IPS-18a (cell line): ENCODE measurements around the gene DNASE1L3.

Source experiments
- H3K27ac ChIP-seq: one replicate; pipeline ENCODE4 v1.5.1; 2013; ENCODE audit warnings: low read length
- H3K27me3 ChIP-seq: one replicate; pipeline ENCODE4 v1.6.1; 2013; ENCODE audit warnings: mild to moderate bottlenecking, low read length; ENCODE audit not compliant: control insufficient read depth, insufficient read depth
- H3K36me3 ChIP-seq: one replicate; pipeline ENCODE4 v1.6.1; 2013; ENCODE audit warnings: low read depth, low read length; ENCODE audit not compliant: control insufficient read depth
- H3K4me1 ChIP-seq: one replicate; pipeline ENCODE4 v1.6.1; 2013; ENCODE audit warnings: low read depth, low read length; ENCODE audit not compliant: control insufficient read depth
- H3K4me3 ChIP-seq: one replicate; pipeline ENCODE4 v1.5.1; 2013; ENCODE audit warnings: low read length
- H3K9ac ChIP-seq: one replicate; pipeline ENCODE4 v1.6.1; 2013; ENCODE audit warnings: mild to moderate bottlenecking, low read length, moderate library complexity
- H3K9me3 ChIP-seq: one replicate; pipeline ENCODE4 v1.6.1; 2013; ENCODE audit warnings: low read depth, low read length; ENCODE audit not compliant: control insufficient read depth

DNASE1L3 gene

GRCh38 chr3:58173669-58174398 is 36.9 kb downstream of the DNASE1L3 start:
- H3K36me3 ChIP-seq = peaks cover 7% of the 10 kb centered on the region
- H3K4me3 ChIP-seq = no peak overlapping the region
- H3K27me3 ChIP-seq = peaks cover 7% of the 10 kb centered on the region
- no peak overlapping the region for H3K9ac ChIP-seq
- H3K9me3 ChIP-seq = no peaks in the 10 kb centered on the region
- no peak overlapping the region for H3K27ac ChIP-seq
- H3K4me1 ChIP-seq = peaks cover 17% of the 10 kb centered on the region

DNA sequence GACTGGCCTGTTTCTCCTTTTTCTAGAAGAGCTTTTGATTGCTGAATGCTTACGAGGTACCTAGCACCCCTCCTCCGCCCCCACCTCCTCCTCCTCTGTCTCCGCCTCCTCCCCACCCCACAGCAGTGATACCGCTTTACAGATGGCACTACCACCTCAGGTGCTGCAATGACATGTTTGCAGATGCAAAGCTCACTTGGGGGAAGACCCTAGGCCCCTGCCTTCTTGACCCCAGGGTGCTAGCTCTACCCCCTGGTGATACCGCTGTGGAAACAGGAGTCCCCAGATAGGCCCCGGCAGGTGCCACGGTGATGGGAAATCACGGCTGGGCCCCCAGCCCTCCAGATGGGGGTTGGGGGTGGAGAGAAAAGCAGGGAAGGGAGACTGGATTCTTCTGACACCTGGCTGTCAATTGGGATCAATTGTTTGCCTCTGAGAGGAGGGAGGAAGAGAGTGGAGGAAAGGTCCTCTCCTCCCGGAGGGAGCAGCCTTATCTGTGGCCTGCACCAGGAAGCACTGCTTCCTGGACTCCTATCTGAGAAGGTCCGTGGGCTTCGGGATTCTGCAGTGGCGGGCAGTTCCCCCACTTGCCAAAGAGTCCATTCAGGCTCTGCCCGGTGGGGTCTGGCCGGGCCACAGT is 37.6 kb downstream of the DNASE1L3 start:
- H3K9me3 ChIP-seq = no peaks in the 10 kb centered on the region
- no peak overlapping the region for H3K9ac ChIP-seq
- H3K36me3 ChIP-seq = peaks cover 12% of the 10 kb centered on the region
- H3K4me1 ChIP-seq = peaks cover 17% of the 10 kb centered on the region
- peaks cover under 1% of the 10 kb centered on the region for H3K27me3 ChIP-seq
- H3K27ac ChIP-seq = no peak overlapping the region
- no peak overlapping the region for H3K4me3 ChIP-seq

GRCh38 chr3:58171126-58171525 is 39.6 kb downstream of the DNASE1L3 start:
- Histone ChIP-seq H3K27ac (no peak overlapping the region), H3K36me3 (peaks cover 12% of the 10 kb centered on the region), H3K27me3 (no peaks in the 10 kb centered on the region), H3K9ac (no peak overlapping the region), H3K4me1 (peaks cover 17% of the 10 kb centered on the region), H3K9me3 (no peaks in the 10 kb centered on the region), H3K4me3 (no peak overlapping the region)

GRCh38 chr3:58170376-58170775 is 40.4 kb downstream of the DNASE1L3 start:
- H3K4me3 ChIP-seq = no peak overlapping the region
- H3K4me1 ChIP-seq = peaks cover 11% of the 10 kb centered on the region
- no peaks in the 10 kb centered on the region for H3K27me3 ChIP-seq
- H3K9me3 ChIP-seq = no peaks in the 10 kb centered on the region
- H3K36me3 ChIP-seq = peaks cover 12% of the 10 kb centered on the region
- H3K27ac ChIP-seq = no peak overlapping the region
- H3K9ac ChIP-seq = no peak overlapping the region

GRCh38 chr3:58169371-58169770 is 41.4 kb downstream of the DNASE1L3 start:
- Histone ChIP-seq H3K27ac (no peak overlapping the region), H3K36me3 (peaks cover 12% of the 10 kb centered on the region), H3K9ac (no peak overlapping the region), H3K27me3 (no peaks in the 10 kb centered on the region), H3K4me1 (peaks cover 8% of the 10 kb centered on the region), H3K4me3 (no peak overlapping the region), H3K9me3 (no peaks in the 10 kb centered on the region)

DNA sequence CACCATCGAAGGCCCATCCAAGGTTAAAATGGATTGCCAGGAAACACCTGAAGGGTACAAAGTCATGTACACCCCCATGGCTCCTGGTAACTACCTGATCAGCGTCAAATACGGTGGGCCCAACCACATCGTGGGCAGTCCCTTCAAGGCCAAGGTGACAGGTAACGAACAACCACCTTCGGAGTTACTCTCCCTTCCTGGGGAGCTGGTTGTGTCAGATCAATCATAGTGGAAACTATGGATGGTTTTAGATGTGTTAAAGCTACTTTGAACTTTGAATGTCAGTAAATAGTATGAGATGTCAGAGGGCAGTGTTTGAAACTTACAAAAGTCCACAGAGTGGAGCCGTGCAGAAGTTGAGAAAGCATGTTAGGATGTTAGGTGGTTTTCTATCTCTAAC is 42.3 kb downstream of the DNASE1L3 start:
- Histone ChIP-seq H3K4me3 (no peak overlapping the region), H3K4me1 (peaks cover 3% of the 10 kb centered on the region), H3K9ac (no peak overlapping the region), H3K36me3 (peaks cover 16% of the 10 kb centered on the region), H3K9me3 (no peaks in the 10 kb centered on the region), H3K27me3 (no peaks in the 10 kb centered on the region), H3K27ac (no peak overlapping the region)

DNA sequence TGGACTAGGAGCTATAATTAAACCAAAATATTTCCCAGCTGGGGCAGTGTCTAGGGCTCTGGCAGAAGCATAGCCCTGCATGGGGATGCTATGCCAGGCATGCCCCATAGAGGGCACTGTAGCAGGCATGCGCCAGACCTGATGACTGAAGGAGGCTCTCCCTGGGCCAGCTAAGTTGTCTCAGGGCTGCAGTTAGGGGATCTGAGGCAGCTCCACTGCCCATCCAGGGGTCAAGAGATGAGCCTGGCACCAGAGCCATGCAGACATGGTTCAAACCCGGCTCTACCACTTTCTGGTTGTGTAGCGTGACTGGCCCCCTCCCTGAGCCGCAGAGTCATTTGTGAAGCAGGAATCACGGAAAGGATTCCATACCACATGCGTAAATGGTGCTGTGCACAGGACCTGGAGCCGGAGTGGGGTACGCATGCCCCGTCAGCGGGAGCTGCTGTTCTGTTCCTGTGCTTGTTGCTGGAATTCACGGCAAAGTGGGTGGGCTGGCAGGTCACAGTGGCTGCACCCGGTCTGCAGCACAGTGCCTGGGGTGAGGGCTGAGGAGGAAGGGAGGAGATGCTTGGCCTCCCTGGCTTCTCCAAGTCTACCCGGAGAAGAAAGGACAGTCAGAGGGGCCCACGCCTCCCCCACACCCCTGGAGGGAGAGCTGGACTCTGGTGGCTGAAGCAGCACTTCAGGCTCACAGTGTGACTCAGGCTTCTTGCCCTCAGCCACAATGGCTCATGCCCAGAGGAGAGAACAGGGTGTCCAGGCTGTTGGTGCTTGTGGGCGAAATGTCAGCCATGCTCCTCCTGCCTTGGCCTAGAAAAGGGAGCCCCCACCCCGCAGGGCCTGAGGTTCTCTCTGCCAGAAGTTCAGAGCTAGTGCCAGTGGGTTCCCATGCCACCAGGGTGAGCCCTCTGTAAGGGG is 43.1 kb downstream of the DNASE1L3 start:
- H3K4me3 ChIP-seq = no peak overlapping the region
- no peak overlapping the region for H3K27ac ChIP-seq
- H3K9ac ChIP-seq = no peak overlapping the region
- H3K27me3 ChIP-seq = no peaks in the 10 kb centered on the region
- H3K9me3 ChIP-seq = no peaks in the 10 kb centered on the region
- H3K36me3 ChIP-seq = peaks cover 24% of the 10 kb centered on the region
- no peaks in the 10 kb centered on the region for H3K4me1 ChIP-seq

- Histone ChIP-seq H3K27me3 (no peaks in the 10 kb centered on the region), H3K36me3 (peaks cover 30% of the 10 kb centered on the region), H3K4me3 (no peak overlapping the region), H3K9me3 (no peaks in the 10 kb centered on the region), H3K9ac (no peak overlapping the region), H3K27ac (no peak overlapping the region), H3K4me1 (no peaks in the 10 kb centered on the region)
These were observed 45.6 kb downstream of the DNASE1L3 start for GRCh38 chr3:58164906-58165821.

DNA sequence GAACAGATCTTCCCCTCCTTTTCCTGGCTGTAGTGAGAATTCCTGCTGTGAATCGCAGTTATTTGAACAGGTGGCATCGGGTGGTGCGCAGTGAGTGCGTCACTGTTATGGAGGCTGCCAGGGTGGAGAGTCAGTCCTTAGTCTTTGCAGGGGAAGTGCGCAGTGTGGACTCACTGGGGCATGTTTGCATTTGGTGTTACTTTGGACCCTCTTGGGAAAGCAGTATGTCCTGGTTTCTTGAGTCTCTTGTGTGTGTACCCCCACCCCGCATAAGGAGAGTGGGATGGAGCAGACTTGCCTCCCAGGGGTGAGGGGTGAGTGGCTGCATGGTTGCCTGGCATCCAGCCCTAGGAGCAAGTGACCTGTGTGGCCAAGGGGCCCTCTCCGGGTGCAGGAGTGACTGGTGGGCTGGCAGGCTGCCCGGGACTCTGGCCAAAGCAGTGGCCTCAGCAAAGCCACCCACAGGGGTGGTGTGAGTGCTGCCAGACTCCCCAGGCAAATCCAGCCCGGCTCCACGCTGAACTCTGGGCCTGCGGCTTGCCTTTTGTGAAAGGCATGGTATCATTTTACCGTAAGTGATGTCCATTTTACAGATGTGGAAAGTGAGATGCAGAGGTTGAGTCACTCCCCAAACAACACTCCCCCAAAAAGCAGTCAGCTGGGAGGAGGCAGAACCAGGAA is 46.4 kb downstream of the DNASE1L3 start:
- Histone ChIP-seq H3K4me3 (no peak overlapping the region), H3K36me3 (peaks cover 24% of the 10 kb centered on the region), H3K27ac (no peak overlapping the region), H3K4me1 (no peaks in the 10 kb centered on the region), H3K9me3 (no peaks in the 10 kb centered on the region), H3K9ac (no peak overlapping the region), H3K27me3 (no peaks in the 10 kb centered on the region)

GRCh38 chr3:58163234-58163633 is 47.5 kb downstream of the DNASE1L3 start:
- Histone ChIP-seq H3K27me3 (no peaks in the 10 kb centered on the region), H3K36me3 (peaks cover 19% of the 10 kb centered on the region), H3K4me1 (no peaks in the 10 kb centered on the region), H3K9me3 (no peaks in the 10 kb centered on the region), H3K27ac (no peak overlapping the region), H3K9ac (no peak overlapping the region), H3K4me3 (no peak overlapping the region)
